H9 (cell line): Measurements from ENCODE around the gene ZNF644. TPM values are rescaled to one million over a fixed set of nuclear protein-coding genes. Genes with fewer than 3 reads are reported as not detected.

Experiments used
- DNase-seq: peaks from one replicate; pipeline ENCODE4 v3.0.0-alpha.2; 2017
- H2AFZ ChIP-seq: one replicate; pipeline ENCODE4 v1.6.1; 2013; ENCODE audit warnings: mild to moderate bottlenecking, low read length, control low read depth, moderate library complexity
- H2AK5ac ChIP-seq: 2 replicates; pipeline ENCODE4 v1.6.1; 2013; ENCODE audit warnings: low read length, control low read depth, mixed read lengths; ENCODE audit not compliant: insufficient read length
- H2BK120ac ChIP-seq: one replicate; pipeline ENCODE4 v1.6.1; 2013; ENCODE audit warnings: low read depth, mild to moderate bottlenecking, low read length, control low read depth, inconsistent platforms; ENCODE audit not compliant: poor library complexity, severe bottlenecking
- H2BK12ac ChIP-seq: 2 replicates; pipeline ENCODE4 v1.6.1; 2013; ENCODE audit warnings: low read length, control low read depth, mixed read lengths, low read depth; ENCODE audit not compliant: insufficient read length
- H2BK15ac ChIP-seq: 2 replicates; pipeline ENCODE4 v1.6.1; 2013; ENCODE audit warnings: low read depth, low read length, control low read depth
- H2BK20ac ChIP-seq: one replicate; pipeline ENCODE4 v1.6.1; 2013; ENCODE audit warnings: low read depth, mild to moderate bottlenecking, low read length, control low read depth, inconsistent platforms; ENCODE audit not compliant: poor library complexity, severe bottlenecking
- H2BK5ac ChIP-seq: 2 replicates; pipeline ENCODE4 v1.6.1; 2013; ENCODE audit warnings: low read length, control low read depth, mixed read lengths; ENCODE audit not compliant: insufficient read length
- H3K14ac ChIP-seq: 2 replicates; pipeline ENCODE4 v1.6.1; 2013; ENCODE audit warnings: low read length, control low read depth; ENCODE audit not compliant: insufficient read depth
- H3K18ac ChIP-seq: 2 replicates; pipeline ENCODE4 v1.6.1; 2013; ENCODE audit warnings: low read depth, mild to moderate bottlenecking, mixed read lengths, low read length, control low read depth; ENCODE audit not compliant: insufficient read length
- H3K23ac ChIP-seq: 2 replicates; pipeline ENCODE4 v1.6.1; 2013; ENCODE audit warnings: low read length, control low read depth, mixed read lengths, low read depth; ENCODE audit not compliant: insufficient read length
- H3K23me2 ChIP-seq: 2 replicates; pipeline ENCODE4 v1.6.1; 2013; ENCODE audit warnings: low read depth, mild to moderate bottlenecking, mixed read lengths, low read length, control low read depth; ENCODE audit not compliant: insufficient read length, poor library complexity, severe bottlenecking
- H3K27ac ChIP-seq: 2 replicates; pipeline ENCODE4 v1.5.1; 2013; ENCODE audit warnings: low read length, control low read depth, mixed read lengths, low read depth; ENCODE audit not compliant: insufficient read length
- H3K27me3 ChIP-seq: 2 replicates; pipeline ENCODE4 v1.6.1; 2013; ENCODE audit warnings: low read length, control low read depth, inconsistent platforms; ENCODE audit not compliant: insufficient read depth
- H3K4ac ChIP-seq: 2 replicates; pipeline ENCODE4 v1.6.1; 2013; ENCODE audit warnings: low read depth, mild to moderate bottlenecking, control low read depth, inconsistent platforms, low read length, moderate library complexity
- H3K4me1 ChIP-seq: 2 replicates; pipeline ENCODE4 v1.6.1; 2013; ENCODE audit warnings: low read length, control low read depth, inconsistent platforms; ENCODE audit not compliant: insufficient read depth
- H3K4me2 ChIP-seq: 2 replicates; pipeline ENCODE4 v1.6.1; 2013; ENCODE audit warnings: low read length, control low read depth, mixed read lengths; ENCODE audit not compliant: insufficient read length, insufficient read depth
- H3K56ac ChIP-seq: 2 replicates; pipeline ENCODE4 v1.6.1; 2013; ENCODE audit warnings: low read depth, mild to moderate bottlenecking, mixed read lengths, low read length, control low read depth; ENCODE audit not compliant: insufficient read length
- H3K79me1 ChIP-seq: 2 replicates; pipeline ENCODE4 v1.6.1; 2013; ENCODE audit warnings: low read depth, mild to moderate bottlenecking, moderate library complexity, low read length, control low read depth, inconsistent platforms; ENCODE audit not compliant: insufficient read depth, poor library complexity, severe bottlenecking
- H3K79me2 ChIP-seq: 2 replicates; pipeline ENCODE4 v1.6.1; 2013; ENCODE audit warnings: low read length, control low read depth, inconsistent platforms; ENCODE audit not compliant: insufficient read depth
- H3K9ac ChIP-seq: 2 replicates; pipeline ENCODE4 v1.6.1; 2013; ENCODE audit warnings: low read length, control low read depth, mixed read lengths; ENCODE audit not compliant: insufficient read length; ENCODE audit errors: extremely low read depth
- H3K9me3 ChIP-seq: one replicate; pipeline ENCODE4 v1.6.1; 2013; ENCODE audit warnings: low read depth, low read length, inconsistent platforms; ENCODE audit not compliant: control insufficient read depth
- H3T11ph ChIP-seq: one replicate; pipeline ENCODE4 v1.6.1; 2013; ENCODE audit warnings: mild to moderate bottlenecking, low read length, control low read depth, inconsistent platforms
- H4K20me1 ChIP-seq: one replicate; pipeline ENCODE4 v1.6.1; 2013; ENCODE audit not compliant: control insufficient read depth, insufficient read length, insufficient read depth
- H4K5ac ChIP-seq: 2 replicates; pipeline ENCODE4 v1.6.1; 2013; ENCODE audit warnings: low read depth, mild to moderate bottlenecking, mixed read lengths, low read length, control low read depth; ENCODE audit not compliant: insufficient read length
- H4K8ac ChIP-seq: replicated peaks from 2 replicates; pipeline ENCODE4 v1.6.1; 2013; ENCODE audit warnings: low read length, control low read depth, mixed read lengths, low read depth; ENCODE audit not compliant: insufficient read length
- H4K91ac ChIP-seq: 2 replicates; pipeline ENCODE4 v1.6.1; 2013; ENCODE audit warnings: low read depth, mild to moderate bottlenecking, moderate library complexity, mixed read lengths, low read length, control low read depth; ENCODE audit not compliant: insufficient read length
- H3K27ac Mint-ChIP-seq, 3 experiments: 2 replicates in 2 of 3; 3 replicates in 1 of 3; pipeline ENCODE4 v1.8.0; 2020 to 2021; ENCODE audit warnings: mixed read lengths in 3 of 3, mild to moderate bottlenecking in 1 of 3, moderate library complexity in 1 of 3
- H3K27me3 Mint-ChIP-seq: 2 replicates; pipeline ENCODE4 v1.8.0; 2021; ENCODE audit warnings: low read depth, mild to moderate bottlenecking, moderate library complexity, mixed read lengths
- H3K36me3 Mint-ChIP-seq, 3 experiments: 2 replicates in 2 of 3; 3 replicates in 1 of 3; pipeline ENCODE4 v1.8.0; 2020 to 2021; ENCODE audit warnings: low read depth in 3 of 3, mixed read lengths in 3 of 3; ENCODE audit not compliant: insufficient read depth in 1 of 3
- H3K4me1 Mint-ChIP-seq, 2 experiments: 2 replicates each; pipeline ENCODE4 v1.8.0; 2020; ENCODE audit warnings: mixed read lengths in 2 of 2
- H3K4me3 Mint-ChIP-seq, 2 experiments: 2 replicates in 1 of 2; 3 replicates in 1 of 2; pipeline ENCODE4 v1.8.0; 2020 to 2021; ENCODE audit warnings: mild to moderate bottlenecking in 2 of 2, mixed read lengths in 2 of 2, moderate library complexity in 1 of 2
- H3K9me3 Mint-ChIP-seq, 2 experiments: 2 replicates in 1 of 2; 3 replicates in 1 of 2; pipeline ENCODE4 v1.8.0; 2020; ENCODE audit warnings: mild to moderate bottlenecking in 2 of 2, mixed read lengths in 2 of 2, moderate library complexity in 1 of 2
- CTCF ChIP-seq: fragments of 200-600 bp; sonication (generic); conservative IDR thresholded peaks from 3 replicates; pipeline ENCODE4 v1.8.0; 2021; ENCODE audit warnings: antibody characterized with exemption, mild to moderate bottlenecking
- WGBS: extraction: QIAGEN DNeasy Blood & Tissue Kit; methylation state at CpG from one replicate; pipeline ENCODE4 v1.1.7; 2013; ENCODE audit warnings: missing lambda C conversion rate, low lambda C conversion rate, mixed read lengths; ENCODE audit not compliant: insufficient read length; ENCODE audit errors: extremely low coverage; 5-methylcytosine and 5-hydroxymethylcytosine counted together
- total RNA-seq: library from RNA; stranded (reverse); gene quantifications from 2 replicates; pipeline ENCODE4 v1.2.1, GENCODE V29; 2021

ZNF644 gene
- total RNA-seq, 1 experiment from 2014 or later: 78.9 TPM

DNA sequence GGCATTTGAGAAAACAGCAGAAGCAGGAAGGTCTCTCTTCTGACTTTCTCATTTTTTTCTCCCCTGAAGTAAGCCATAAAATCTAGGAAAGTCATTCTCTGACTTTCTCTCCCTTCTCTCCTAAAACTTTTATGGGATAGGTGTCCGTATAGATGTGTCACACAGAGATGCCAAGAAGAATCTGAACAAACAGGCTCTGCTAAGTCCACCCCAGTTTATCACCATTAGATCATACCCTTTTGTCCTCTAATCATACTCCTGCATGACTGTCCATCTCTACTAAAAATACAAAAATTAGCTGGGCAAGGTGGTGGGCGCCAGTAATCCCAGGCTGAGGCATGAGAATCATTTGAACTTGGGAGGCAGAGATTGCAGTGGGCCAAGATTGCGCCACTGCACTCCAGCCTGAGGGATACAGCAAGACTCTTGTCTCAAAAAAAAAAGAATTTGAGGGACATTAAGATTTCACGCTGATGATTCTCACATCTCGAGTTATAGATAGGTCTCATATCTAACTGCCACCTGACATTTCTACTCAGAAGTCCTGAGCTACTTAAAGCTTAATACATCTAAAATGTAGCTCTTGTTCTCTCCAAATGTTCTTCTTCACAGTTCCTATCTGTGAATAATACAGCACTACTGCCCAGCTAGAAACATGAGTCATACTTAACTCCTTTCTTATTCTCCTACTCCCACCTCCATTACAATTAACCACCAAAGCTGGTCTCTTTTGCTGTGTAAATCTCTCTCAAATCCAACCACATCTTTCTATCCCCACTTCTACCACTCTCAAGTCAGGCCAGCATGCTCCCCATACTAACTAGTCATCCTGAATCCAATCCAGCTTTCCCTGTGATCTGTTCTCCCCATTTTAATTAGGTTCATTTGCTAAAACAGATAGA is 47.7 kb downstream of the ZNF644 start:
- H2AFZ ChIP-seq: no peak overlapping the region
- peak overlapping the region; percentile 33 for H3K4me2 ChIP-seq
- H3K14ac ChIP-seq: no peak overlapping the region
- H4K5ac ChIP-seq: no peak overlapping the region
- no peaks in the 10 kb centered on the region for H3K27me3 ChIP-seq
- H3K4ac ChIP-seq: no peak overlapping the region
- H2BK5ac ChIP-seq: no peak overlapping the region
- no peaks in the 10 kb centered on the region for H3K9me3 Mint-ChIP-seq
- H3T11ph ChIP-seq: no peak overlapping the region
- DNase-seq: no peak
- H3K79me1 ChIP-seq: peaks cover 10% of the 10 kb centered on the region
- H3K9me3 ChIP-seq: no peaks in the 10 kb centered on the region
- no peaks in the 10 kb centered on the region for H3K23me2 ChIP-seq
- H2BK12ac ChIP-seq: no peak overlapping the region
- no peak overlapping the region for H4K91ac ChIP-seq
- H4K20me1 ChIP-seq: no peaks in the 10 kb centered on the region
- no CpG with 5 or more reads among the region's 5 CpGs for WGBS
- H3K9ac ChIP-seq: no peak overlapping the region
- peaks cover 6% of the 10 kb centered on the region; the same call in 1 of the 2 replicates for H3K4me1 ChIP-seq
- H3K79me2 ChIP-seq: peaks cover 15% of the 10 kb centered on the region; the same call in 1 of the 2 replicates
- H3K4me3 Mint-ChIP-seq: peak overlapping the region; percentile 6 to 16; a peak in 4 of 5 replicates
- peaks cover 48 to 50% of the 10 kb centered on the region in 2 experiments for H3K4me1 Mint-ChIP-seq
- H3K56ac ChIP-seq: no peak overlapping the region
- no peak overlapping the region for H4K8ac ChIP-seq
- peaks cover 18 to 28% (median 26%) of the 10 kb centered on the region in 3 experiments for H3K36me3 Mint-ChIP-seq
- no peak overlapping the region for H2BK15ac ChIP-seq
- H3K18ac ChIP-seq: no peak overlapping the region
- no peak overlapping the region for H2BK120ac ChIP-seq
- TF ChIP-seq CTCF: no peak
- peak overlapping the region; percentile 1 to 92 (median 78); a peak in 6 of 7 replicates for H3K27ac Mint-ChIP-seq
- no peak overlapping the region for H2BK20ac ChIP-seq
- H3K27ac ChIP-seq: peak overlapping the region; percentile 82
- H3K23ac ChIP-seq: no peak overlapping the region
- H3K27me3 Mint-ChIP-seq: no peaks in the 10 kb centered on the region
- H2AK5ac ChIP-seq: no peak overlapping the region
